Measurements from ENCODE around the gene HSD17B11. TPM values are rescaled to one million over a fixed set of nuclear protein-coding genes. Genes with fewer than 3 reads are reported as not detected.
"Not testable (repeated sequence)": the region's sequence is repeated elsewhere in the genome, so short reads cannot be mapped to it uniquely, and the experiment has no call there.

Gene HSD17B11
- total and polyA plus RNA-seq, 5 donors from 2014 or later: 41.0 to 139 (median 102) TPM

DNA sequence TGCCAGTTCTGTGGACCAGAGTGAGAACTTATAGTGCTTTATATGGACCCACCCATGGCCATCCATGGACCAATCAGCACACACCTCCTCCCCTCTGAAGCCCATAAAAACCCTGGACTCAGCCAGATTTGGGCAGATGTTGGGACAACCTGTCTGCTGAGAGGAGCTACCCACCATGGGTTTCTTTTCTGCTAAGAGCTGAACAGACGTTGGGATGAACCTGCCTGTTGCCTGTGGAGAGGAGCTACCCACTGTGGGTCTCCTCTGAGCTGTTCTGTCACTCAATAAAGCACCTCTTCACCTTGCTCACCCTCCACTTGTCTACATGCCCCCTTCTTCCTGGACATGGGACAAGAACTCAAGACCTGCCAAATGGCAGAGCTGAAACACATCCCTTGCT lies 9.0 kb upstream of the HSD17B11 start:
- Histone ChIP-seq H3K27me3 (ENCODE audit: control insufficient read depth, insufficient read depth, low read length) (no peaks in the 10 kb centered on the region), H3K4me3 (ENCODE audit: low read depth, low read length) (no peak overlapping the region), H3K27ac (ENCODE audit: insufficient read depth, low read length, poor library complexity, severe bottlenecking) (no peak overlapping the region), H3K4me1 (ENCODE audit: control insufficient read depth, insufficient read depth, low read length, poor library complexity, severe bottlenecking) (no peaks in the 10 kb centered on the region), H3K9me3 (ENCODE audit: control insufficient read depth in 2 of 2, low read length in 2 of 2) (no peaks in the 10 kb centered on the region), H3K36me3 (ENCODE audit: control insufficient read depth, insufficient read depth, low read length) (no peaks in the 10 kb centered on the region)
- Mint-ChIP-seq H3K36me3 (no peaks in the 10 kb centered on the region), H3K4me1 (no peaks in the 10 kb centered on the region), H3K9me3 (no peaks in the 10 kb centered on the region), H3K4me3 (no peak overlapping the region), H3K27ac (no peak overlapping the region), H3K27me3 (peaks cover 9% of the 10 kb centered on the region)
- DNase-seq: no peak
- no peak for ATAC-seq (ENCODE audit: low read depth in 2 of 2)

GRCh38 chr4:87399148-87399547 lies 8.2 kb upstream of the HSD17B11 start:
- no peak overlapping the region for H3K27ac ChIP-seq (ENCODE audit: insufficient read depth, low read length, poor library complexity, severe bottlenecking)
- Mint-ChIP-seq H3K4me3 (no peak overlapping the region), H3K27ac (no peak overlapping the region), H3K27me3 (peaks cover 4% of the 10 kb centered on the region), H3K36me3 (no peaks in the 10 kb centered on the region), H3K4me1 (no peaks in the 10 kb centered on the region), H3K9me3 (no peaks in the 10 kb centered on the region)
- no peaks in the 10 kb centered on the region for H3K27me3 ChIP-seq (ENCODE audit: control insufficient read depth, insufficient read depth, low read length)
- H3K9me3 ChIP-seq (ENCODE audit: control insufficient read depth in 2 of 2, low read length in 2 of 2): no peaks in the 10 kb centered on the region
- no peaks in the 10 kb centered on the region for H3K36me3 ChIP-seq (ENCODE audit: control insufficient read depth, insufficient read depth, low read length)
- ATAC-seq (ENCODE audit: low read depth in 2 of 2) (no peak), DNase-seq (no peak)
- H3K4me1 ChIP-seq (ENCODE audit: control insufficient read depth, insufficient read depth, low read length, poor library complexity, severe bottlenecking): no peaks in the 10 kb centered on the region
- no peak overlapping the region for H3K4me3 ChIP-seq (ENCODE audit: low read depth, low read length)

DNA sequence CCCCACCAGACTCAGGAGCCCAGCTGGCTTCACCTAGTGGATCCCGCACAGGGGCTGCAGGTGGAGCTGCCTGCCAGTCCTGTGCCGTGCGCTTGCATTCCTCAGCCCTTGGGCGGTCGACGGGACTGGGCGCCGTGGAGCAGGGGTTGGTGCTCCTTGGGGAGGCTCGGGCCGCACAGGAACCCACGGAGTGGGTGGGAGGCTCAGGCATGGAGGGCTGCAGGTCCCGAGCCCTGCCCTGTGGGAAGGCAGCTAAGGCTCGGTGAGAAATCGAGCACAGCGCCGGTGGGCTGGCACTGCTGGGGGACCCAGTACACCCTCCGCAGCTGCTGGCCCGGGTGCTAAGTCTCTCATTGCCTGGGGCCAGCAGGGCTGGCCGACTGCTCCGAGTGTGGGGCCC lies 4.9 kb upstream of the HSD17B11 start:
- not testable (repeated sequence) for H3K4me3 Mint-ChIP-seq; H3K27me3 ChIP-seq (ENCODE audit: control insufficient read depth, insufficient read depth, low read length); H3K4me1 Mint-ChIP-seq; H3K27ac Mint-ChIP-seq; DNase-seq; H3K27me3 Mint-ChIP-seq; H3K27ac ChIP-seq (ENCODE audit: insufficient read depth, low read length, poor library complexity, severe bottlenecking); H3K4me3 ChIP-seq (ENCODE audit: low read depth, low read length); H3K4me1 ChIP-seq (ENCODE audit: control insufficient read depth, insufficient read depth, low read length, poor library complexity, severe bottlenecking); ATAC-seq (ENCODE audit: low read depth in 2 of 2); H3K9me3 ChIP-seq (ENCODE audit: control insufficient read depth in 2 of 2, low read length in 2 of 2); H3K36me3 Mint-ChIP-seq; H3K9me3 Mint-ChIP-seq; H3K36me3 ChIP-seq (ENCODE audit: control insufficient read depth, insufficient read depth, low read length)

- not testable (repeated sequence) for H3K36me3 ChIP-seq (ENCODE audit: control insufficient read depth, insufficient read depth, low read length); H3K27ac ChIP-seq (ENCODE audit: insufficient read depth, low read length, poor library complexity, severe bottlenecking); H3K9me3 ChIP-seq (ENCODE audit: control insufficient read depth in 2 of 2, low read length in 2 of 2); H3K27me3 ChIP-seq (ENCODE audit: control insufficient read depth, insufficient read depth, low read length); H3K36me3 Mint-ChIP-seq; H3K4me3 ChIP-seq (ENCODE audit: low read depth, low read length); H3K9me3 Mint-ChIP-seq; DNase-seq; H3K27me3 Mint-ChIP-seq; ATAC-seq (ENCODE audit: low read depth in 2 of 2)
- peaks cover 14% of the 10 kb centered on the region for H3K4me1 ChIP-seq (ENCODE audit: control insufficient read depth, insufficient read depth, low read length, poor library complexity, severe bottlenecking)
- Mint-ChIP-seq H3K27ac (peak overlapping the region in 1 of 3 donors; percentile 7), H3K4me1 (peaks cover 0 to 17% (median 9%) of the 10 kb centered on the region in 4 donors), H3K4me3 (peak overlapping the region in 1 of 4 donors; percentile 17)
Observed at GRCh38 chr4:87395073-87395472, 4.1 kb upstream of the HSD17B11 start.

DNA sequence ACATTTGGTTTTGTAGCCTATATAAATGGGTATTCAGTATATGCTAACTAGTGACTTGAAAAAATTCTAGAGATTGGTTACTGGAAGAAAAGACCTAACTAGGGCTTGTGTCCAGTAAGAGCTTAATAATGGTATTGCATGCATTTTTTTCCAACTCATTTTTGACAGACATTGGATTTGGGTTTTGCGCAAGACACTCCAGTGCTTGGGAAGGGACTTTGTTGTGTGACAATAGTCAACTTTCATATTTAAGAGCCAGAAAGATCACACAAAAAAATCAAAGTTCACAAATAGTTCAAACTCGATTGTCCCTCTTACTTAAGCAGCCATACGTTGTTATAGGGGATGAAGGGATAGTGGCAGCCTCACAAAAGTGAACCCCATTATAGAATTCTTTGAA lies 1.2 kb upstream of the HSD17B11 start:
- Histone ChIP-seq H3K27ac (ENCODE audit: insufficient read depth, low read length, poor library complexity, severe bottlenecking) (no peak overlapping the region), H3K4me1 (ENCODE audit: control insufficient read depth, insufficient read depth, low read length, poor library complexity, severe bottlenecking) (peaks cover 35% of the 10 kb centered on the region), H3K9me3 (ENCODE audit: control insufficient read depth in 2 of 2, low read length in 2 of 2) (no peaks in the 10 kb centered on the region), H3K36me3 (ENCODE audit: control insufficient read depth, insufficient read depth, low read length) (no peaks in the 10 kb centered on the region), H3K4me3 (ENCODE audit: low read depth, low read length) (peak overlapping the region; percentile 97), H3K27me3 (ENCODE audit: control insufficient read depth, insufficient read depth, low read length) (no peaks in the 10 kb centered on the region)
- Mint-ChIP-seq H3K4me1 (peaks cover 22 to 44% (median 34%) of the 10 kb centered on the region in 4 donors), H3K27ac (peak overlapping the region in 1 of 3 donors; percentile 93), H3K27me3 (peaks cover 4% of the 10 kb centered on the region), H3K4me3 (peak overlapping the region; percentile 92 to 99 (median 96)), H3K36me3 (peaks cover 13% of the 10 kb centered on the region), H3K9me3 (peaks cover 0 to 5% (median 0%) of the 10 kb centered on the region in 7 donors)
- no peak for ATAC-seq (ENCODE audit: low read depth in 2 of 2)
- no peak for DNase-seq

- Mint-ChIP-seq H3K4me1 (peaks cover 23 to 49% (median 39%) of the 10 kb centered on the region in 4 donors), H3K27ac (peak overlapping the region; percentile 93 to 97 (median 95))
- peak overlapping the region; percentile 97 for H3K4me3 ChIP-seq (ENCODE audit: low read depth, low read length)
Observed at GRCh38 chr4:87391576-87392054, 627 bp upstream of the HSD17B11 start.

GRCh38 chr4:87390551-87390890 lies 467 bp downstream of the HSD17B11 start:
- H3K27me3 Mint-ChIP-seq: peaks cover 4% of the 10 kb centered on the region

More at GRCh38 chr4:87391576-87392054, 627 bp upstream of the HSD17B11 start:
- Mint-ChIP-seq H3K27me3 (peaks cover 4% of the 10 kb centered on the region), H3K36me3 (peaks cover 16% of the 10 kb centered on the region), H3K9me3 (peaks cover 0 to 5% (median 0%) of the 10 kb centered on the region in 7 donors), H3K4me3 (peak overlapping the region; percentile 92 to 99 (median 96))
- H3K36me3 ChIP-seq (ENCODE audit: control insufficient read depth, insufficient read depth, low read length): no peaks in the 10 kb centered on the region
- H3K27ac ChIP-seq (ENCODE audit: insufficient read depth, low read length, poor library complexity, severe bottlenecking): peak overlapping the region; percentile 69
- H3K4me1 ChIP-seq (ENCODE audit: control insufficient read depth, insufficient read depth, low read length, poor library complexity, severe bottlenecking): peaks cover 40% of the 10 kb centered on the region
- DNase-seq (peak in 1 of 3 donors; percentile 13), ATAC-seq (ENCODE audit: low read depth in 2 of 2) (peak in 1 of 2 donors; percentile 4)
- no peaks in the 10 kb centered on the region for H3K9me3 ChIP-seq (ENCODE audit: control insufficient read depth in 2 of 2, low read length in 2 of 2)
- no peaks in the 10 kb centered on the region for H3K27me3 ChIP-seq (ENCODE audit: control insufficient read depth, insufficient read depth, low read length)

DNA sequence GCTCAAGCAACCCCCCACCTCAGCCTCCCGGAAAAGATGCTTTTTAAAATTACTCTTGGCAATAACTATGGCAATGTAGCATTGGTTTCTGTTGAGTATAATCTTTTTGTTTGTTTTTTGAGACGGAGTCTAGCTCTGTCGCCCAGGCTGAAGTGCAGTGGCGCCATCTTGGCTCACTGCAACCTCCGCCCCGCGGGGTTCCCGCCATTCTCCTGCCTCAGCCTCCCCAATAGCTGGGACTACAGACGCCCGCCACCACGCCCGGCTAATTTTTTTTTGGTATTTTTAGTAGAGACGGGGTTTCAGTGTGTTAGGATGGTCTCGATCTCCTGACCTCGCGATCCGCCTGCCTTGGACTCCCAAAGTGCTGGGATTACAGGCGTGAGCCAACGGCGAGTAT lies 933 bp downstream of the HSD17B11 start:
- Histone ChIP-seq H3K4me1 (ENCODE audit: control insufficient read depth, insufficient read depth, low read length, poor library complexity, severe bottlenecking) (peaks cover 40% of the 10 kb centered on the region), H3K4me3 (ENCODE audit: low read depth, low read length) (peak overlapping the region; percentile 97), H3K27ac (ENCODE audit: insufficient read depth, low read length, poor library complexity, severe bottlenecking) (peak overlapping the region; percentile 69)
- H3K4me1 Mint-ChIP-seq: peaks cover 26 to 61% (median 45%) of the 10 kb centered on the region in 4 donors
- peak overlapping the region; percentile 93 to 97 (median 95) for H3K27ac Mint-ChIP-seq
- H3K9me3 ChIP-seq (ENCODE audit: control insufficient read depth in 2 of 2, low read length in 2 of 2); H3K9me3 Mint-ChIP-seq; H3K27me3 ChIP-seq (ENCODE audit: control insufficient read depth, insufficient read depth, low read length); H3K27me3 Mint-ChIP-seq; DNase-seq; H3K36me3 ChIP-seq (ENCODE audit: control insufficient read depth, insufficient read depth, low read length); ATAC-seq (ENCODE audit: low read depth in 2 of 2): not testable (repeated sequence)
- peaks cover 23% of the 10 kb centered on the region for H3K36me3 Mint-ChIP-seq
- H3K4me3 Mint-ChIP-seq: peak overlapping the region; percentile 92 to 99 (median 96)

More at GRCh38 chr4:87390551-87390890, 467 bp downstream of the HSD17B11 start:
- Histone ChIP-seq H3K4me1 (ENCODE audit: control insufficient read depth, insufficient read depth, low read length, poor library complexity, severe bottlenecking) (peaks cover 40% of the 10 kb centered on the region), H3K27ac (ENCODE audit: insufficient read depth, low read length, poor library complexity, severe bottlenecking) (peak overlapping the region; percentile 69), H3K27me3 (ENCODE audit: control insufficient read depth, insufficient read depth, low read length) (no peaks in the 10 kb centered on the region), H3K4me3 (ENCODE audit: low read depth, low read length) (peak overlapping the region; percentile 97), H3K36me3 (ENCODE audit: control insufficient read depth, insufficient read depth, low read length) (no peaks in the 10 kb centered on the region), H3K9me3 (ENCODE audit: control insufficient read depth in 2 of 2, low read length in 2 of 2) (no peaks in the 10 kb centered on the region)
- H3K36me3 Mint-ChIP-seq: peaks cover 19% of the 10 kb centered on the region
- DNase-seq (peak in 1 of 3 donors; percentile 33), ATAC-seq (ENCODE audit: low read depth in 2 of 2) (no peak)
- H3K4me3 Mint-ChIP-seq: peak overlapping the region; percentile 92 to 99 (median 96)
- peak overlapping the region; percentile 93 to 97 (median 95) for H3K27ac Mint-ChIP-seq
- H3K9me3 Mint-ChIP-seq: peaks cover 0 to 5% (median 0%) of the 10 kb centered on the region in 7 donors
- H3K4me1 Mint-ChIP-seq: peaks cover 23 to 58% (median 43%) of the 10 kb centered on the region in 4 donors

Measured in CD4-positive, CD25-positive, alpha-beta regulatory T cell (primary cell).